Measurements from ENCODE around the gene AKR1E2. TPM values are rescaled to one million over a fixed set of nuclear protein-coding genes. Genes with fewer than 3 reads are reported as not detected.

The AKR1E2 gene
- total RNA-seq, 1 donor from 2014 or later = 0.98 TPM

DNA sequence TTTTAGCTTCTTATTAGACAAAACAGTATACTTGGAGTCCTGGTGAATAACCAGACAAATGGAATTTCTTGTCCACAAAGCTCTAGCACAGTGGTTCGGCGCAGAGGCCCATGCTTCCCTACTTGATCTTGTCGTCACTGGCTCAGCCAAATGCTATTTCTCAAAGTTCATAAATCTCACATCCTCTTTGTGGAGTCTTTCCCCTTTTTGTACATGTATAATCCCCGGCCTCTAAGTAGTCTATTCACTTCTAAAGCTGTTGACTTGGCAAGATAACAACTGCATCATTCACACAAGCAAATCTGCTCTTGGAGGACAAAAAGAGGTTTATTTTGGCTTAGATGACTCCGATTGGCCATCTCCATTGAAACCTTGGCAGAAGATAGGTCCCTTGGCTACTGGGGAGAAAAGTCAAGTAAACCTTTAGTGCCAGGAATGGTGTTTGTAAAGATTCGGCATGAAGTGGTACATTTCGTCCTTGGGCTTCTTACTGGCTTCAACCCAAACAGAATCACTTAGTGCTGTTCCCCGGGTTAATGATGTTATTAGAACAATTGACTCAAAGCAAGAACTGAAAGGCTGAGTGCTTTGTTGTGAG lies 5.1 kb upstream of the AKR1E2 start:
- H3K27me3 Mint-ChIP-seq = peaks cover 26% of the 10 kb centered on the region
- TF ChIP-seq, protein P1, sequence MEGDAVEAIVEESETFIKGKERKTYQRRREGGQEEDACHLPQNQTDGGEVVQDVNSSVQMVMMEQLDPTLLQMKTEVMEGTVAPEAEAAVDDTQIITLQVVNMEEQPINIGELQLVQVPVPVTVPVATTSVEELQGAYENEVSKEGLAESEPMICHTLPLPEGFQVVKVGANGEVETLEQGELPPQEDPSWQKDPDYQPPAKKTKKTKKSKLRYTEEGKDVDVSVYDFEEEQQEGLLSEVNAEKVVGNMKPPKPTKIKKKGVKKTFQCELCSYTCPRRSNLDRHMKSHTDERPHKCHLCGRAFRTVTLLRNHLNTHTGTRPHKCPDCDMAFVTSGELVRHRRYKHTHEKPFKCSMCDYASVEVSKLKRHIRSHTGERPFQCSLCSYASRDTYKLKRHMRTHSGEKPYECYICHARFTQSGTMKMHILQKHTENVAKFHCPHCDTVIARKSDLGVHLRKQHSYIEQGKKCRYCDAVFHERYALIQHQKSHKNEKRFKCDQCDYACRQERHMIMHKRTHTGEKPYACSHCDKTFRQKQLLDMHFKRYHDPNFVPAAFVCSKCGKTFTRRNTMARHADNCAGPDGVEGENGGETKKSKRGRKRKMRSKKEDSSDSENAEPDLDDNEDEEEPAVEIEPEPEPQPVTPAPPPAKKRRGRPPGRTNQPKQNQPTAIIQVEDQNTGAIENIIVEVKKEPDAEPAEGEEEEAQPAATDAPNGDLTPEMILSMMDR (IDR thresholded peaks at IDR 0.05) = no peak
- intact Hi-C loops (cut with micrococcal nuclease) = no loop called here
- H3K9me3 Mint-ChIP-seq = no peaks in the 10 kb centered on the region
- H3K4me3 Mint-ChIP-seq = no peak overlapping the region
- POLR2A ChIA-PET = no interaction called here
- CTCF ChIA-PET = no interaction called here
- DNase-seq (no peak), ATAC-seq (ENCODE audit: low read depth) (no peak)
- H3K4me1 Mint-ChIP-seq = peaks cover 3% of the 10 kb centered on the region
- H3K27ac Mint-ChIP-seq = no peak overlapping the region
- no peaks in the 10 kb centered on the region for H3K36me3 Mint-ChIP-seq (ENCODE audit: low read depth)

DNA sequence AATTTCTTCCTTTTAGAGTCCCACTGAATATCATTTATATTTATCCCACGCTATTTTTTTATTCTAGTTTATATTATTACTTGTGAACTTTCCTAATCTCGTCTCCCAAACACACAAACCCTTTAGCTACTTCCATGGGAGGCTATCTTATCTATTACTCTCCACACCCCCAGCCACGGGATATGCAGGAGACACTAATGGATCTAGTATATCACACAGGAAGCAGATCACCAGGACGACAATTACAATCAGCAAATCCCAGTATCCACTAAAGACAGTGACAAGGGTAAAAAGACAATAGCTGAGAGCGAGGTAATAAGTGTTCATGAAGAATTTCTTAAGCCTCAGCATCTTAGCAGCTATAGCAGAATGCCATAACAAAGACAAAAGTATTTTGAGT lies 3.8 kb upstream of the AKR1E2 start:
- H3K27me3 Mint-ChIP-seq = peaks cover 29% of the 10 kb centered on the region
- POLR2A ChIA-PET = no interaction called here
- intact Hi-C loops (cut with micrococcal nuclease) = no loop called here

DNA sequence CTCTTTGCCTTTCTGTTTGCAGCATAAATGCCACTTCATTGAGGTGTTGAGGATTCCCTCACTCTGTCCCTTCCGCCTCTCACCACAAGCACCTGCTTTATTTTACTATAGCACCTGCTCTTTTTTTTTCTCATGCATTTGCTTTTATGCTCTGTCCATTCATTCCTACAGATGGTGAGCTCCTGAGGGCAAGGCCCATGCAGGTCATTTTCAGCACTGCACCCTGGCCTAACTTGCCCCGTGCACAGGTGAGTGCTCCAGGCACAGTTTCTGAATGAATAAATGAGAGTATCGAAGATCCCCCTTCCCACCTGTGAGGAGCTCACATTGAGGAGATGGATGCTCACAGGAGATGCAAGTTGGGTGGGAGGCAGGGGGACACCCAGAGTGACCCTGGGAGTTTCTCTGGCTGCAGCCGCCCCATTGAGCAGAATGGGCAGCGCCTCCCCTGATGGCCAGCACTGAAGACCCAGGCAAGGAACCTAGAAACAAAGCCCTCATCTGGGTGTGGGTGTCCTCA lies 1.2 kb upstream of the AKR1E2 start:
- H3K4me3 Mint-ChIP-seq = no peak overlapping the region
- no peak for ATAC-seq (ENCODE audit: low read depth)
- no peak overlapping the region for H3K27ac Mint-ChIP-seq
- TF ChIP-seq, protein P1 (IDR thresholded peaks at IDR 0.05) = no peak
- no peaks in the 10 kb centered on the region for H3K9me3 Mint-ChIP-seq
- no peak for DNase-seq
- ChIA-PET CTCF (no interaction called here), POLR2A (no interaction called here)
- peaks cover 9% of the 10 kb centered on the region for H3K4me1 Mint-ChIP-seq
- H3K36me3 Mint-ChIP-seq (ENCODE audit: low read depth) = no peaks in the 10 kb centered on the region
- peaks cover 36% of the 10 kb centered on the region for H3K27me3 Mint-ChIP-seq
- intact Hi-C loops (cut with micrococcal nuclease) = no loop called here

More for the DNA sequence above, 3.8 kb upstream of the AKR1E2 start:
- no peak for DNase-seq
- peaks cover 9% of the 10 kb centered on the region for H3K4me1 Mint-ChIP-seq
- no peaks in the 10 kb centered on the region for H3K36me3 Mint-ChIP-seq (ENCODE audit: low read depth)
- ATAC-seq (ENCODE audit: low read depth) = no peak
- no peak overlapping the region for H3K27ac Mint-ChIP-seq
- TF ChIP-seq, protein P1 (IDR thresholded peaks at IDR 0.05) = no peak
- H3K4me3 Mint-ChIP-seq = no peak overlapping the region
- no peaks in the 10 kb centered on the region for H3K9me3 Mint-ChIP-seq
- CTCF ChIA-PET = no interaction called here

DNA sequence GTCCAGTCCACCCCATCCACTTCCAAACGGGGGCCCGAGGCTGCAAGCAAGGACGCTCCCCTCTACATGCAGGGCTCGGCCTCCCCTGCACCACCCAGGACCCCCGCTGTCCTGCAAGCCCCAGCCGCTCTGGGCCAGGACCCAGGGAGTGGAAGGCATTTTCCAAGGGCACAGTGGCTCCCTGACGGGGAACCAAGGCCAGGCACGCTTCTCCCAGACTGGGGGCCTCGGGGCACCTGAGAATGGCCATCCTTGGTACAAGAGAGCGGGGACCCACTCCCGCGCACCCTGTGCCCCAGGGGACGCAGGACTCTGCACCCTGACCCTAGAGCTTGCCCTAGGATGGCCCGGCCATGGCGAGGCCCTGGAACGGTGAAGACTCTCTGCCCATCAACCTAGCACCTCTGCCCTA lies 545 bp upstream of the AKR1E2 start:
- H3K27me3 Mint-ChIP-seq = peaks cover 36% of the 10 kb centered on the region
- H3K4me1 Mint-ChIP-seq = peaks cover 9% of the 10 kb centered on the region
- H3K9me3 Mint-ChIP-seq = no peaks in the 10 kb centered on the region
- ChIA-PET CTCF (no interaction called here), POLR2A (no interaction called here)
- H3K27ac Mint-ChIP-seq = no peak overlapping the region
- no peaks in the 10 kb centered on the region for H3K36me3 Mint-ChIP-seq (ENCODE audit: low read depth)
- H3K4me3 Mint-ChIP-seq = no peak overlapping the region
- no peak for ATAC-seq (ENCODE audit: low read depth)
- TF ChIP-seq, protein P1 (IDR thresholded peaks at IDR 0.05) = no peak
- DNase-seq = no peak
- intact Hi-C loops (cut with micrococcal nuclease) = no loop called here

DNA sequence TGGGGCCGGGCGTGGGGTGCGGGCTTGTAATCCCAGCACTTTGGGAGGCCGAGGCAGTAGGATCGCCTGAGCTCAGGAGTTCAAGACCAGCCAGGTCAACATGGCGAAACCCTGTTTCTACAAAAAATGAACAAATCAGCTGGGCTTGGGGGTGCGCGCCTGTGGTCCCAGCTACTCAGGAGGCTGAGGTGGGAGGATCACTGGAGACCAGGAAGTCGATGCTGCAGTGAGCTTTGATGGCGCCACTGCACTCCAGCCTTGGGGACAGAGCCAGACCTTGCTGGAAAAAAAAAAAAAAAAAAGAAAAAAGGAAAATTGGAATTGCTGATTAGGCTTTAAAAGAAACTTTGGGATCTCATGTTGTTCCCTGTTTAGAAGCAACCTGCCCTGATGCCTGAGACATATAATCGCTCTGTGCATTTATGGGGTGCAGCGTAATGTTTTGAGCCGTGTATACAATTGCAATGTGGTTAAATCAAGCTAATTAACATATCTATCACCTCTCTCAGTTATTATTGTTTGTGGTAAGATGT lies 851 bp downstream of the AKR1E2 start:
- ChIA-PET POLR2A (no interaction called here), CTCF (no interaction called here)
- no peak overlapping the region for H3K27ac Mint-ChIP-seq
- no peaks in the 10 kb centered on the region for H3K36me3 Mint-ChIP-seq (ENCODE audit: low read depth)
- DNase-seq (no peak), ATAC-seq (ENCODE audit: low read depth) (no peak)
- TF ChIP-seq, protein P1 (IDR thresholded peaks at IDR 0.05) = no peak
- peaks cover 34% of the 10 kb centered on the region for H3K27me3 Mint-ChIP-seq
- intact Hi-C loops (cut with micrococcal nuclease) = no loop called here
- H3K4me1 Mint-ChIP-seq = peaks cover 9% of the 10 kb centered on the region
- H3K9me3 Mint-ChIP-seq = no peaks in the 10 kb centered on the region
- H3K4me3 Mint-ChIP-seq = peak overlapping the region; percentile 54

Data from activated B cell treated with CpG ODN at 0.5 μM for 24 hours (primary cell).